HG03439 (cell line): ENCODE measurements around the gene DENND4C.
A peak's percentile ranks its signal among the peaks of the same experiment; 100 is the strongest.
"Not testable (repeated sequence)": the region's sequence is repeated elsewhere in the genome, so short reads cannot be mapped to it uniquely, and the experiment has no call there.

Source experiments
- ATAC-seq: cut with Tn5 transposase; IDR thresholded peaks from one replicate; pipeline ENCODE4 v1.9.1; 2021; ENCODE audit warnings: mild to moderate bottlenecking, moderate library complexity; ENCODE audit not compliant: unreplicated experiment

Gene DENND4C

GRCh38 chr9:19369107-19369506 lies 138.6 kb downstream of the DENND4C start:
- ATAC-seq: no peak

- no peak for ATAC-seq
Measured at GRCh38 chr9:19371942-19372341, 141.4 kb downstream of the DENND4C start.

- ATAC-seq: no peak
Measured at GRCh38 chr9:19372567-19372966, 142.1 kb downstream of the DENND4C start.

GRCh38 chr9:19373527-19373926 lies 143.0 kb downstream of the DENND4C start:
- ATAC-seq: no peak

GRCh38 chr9:19375538-19375937 lies 145.0 kb downstream of the DENND4C start:
- no peak for ATAC-seq

GRCh38 chr9:19376931-19377330 lies 146.4 kb downstream of the DENND4C start:
- no peak for ATAC-seq

- ATAC-seq: no peak
Measured at GRCh38 chr9:19378164-19378563, 147.7 kb downstream of the DENND4C start.

GRCh38 chr9:19378647-19379046 lies 148.2 kb downstream of the DENND4C start:
- no peak for ATAC-seq

- ATAC-seq: no peak
Measured at GRCh38 chr9:19379283-19379682, 148.8 kb downstream of the DENND4C start.

GRCh38 chr9:19379697-19380046 lies 149.2 kb downstream of the DENND4C start:
- peak; percentile 39 for ATAC-seq

GRCh38 chr9:19380826-19381075 lies 150.3 kb downstream of the DENND4C start:
- no peak for ATAC-seq

GRCh38 chr9:19381656-19382055 lies 151.2 kb downstream of the DENND4C start:
- no peak for ATAC-seq

GRCh38 chr9:19385212-19385611 lies 154.7 kb downstream of the DENND4C start:
- not testable (repeated sequence) for ATAC-seq

GRCh38 chr9:19385786-19386501 lies 155.5 kb downstream of the DENND4C start:
- no peak for ATAC-seq

- ATAC-seq: no peak
Measured at GRCh38 chr9:19386502-19387044, 156.1 kb downstream of the DENND4C start.

- no peak for ATAC-seq
Measured at GRCh38 chr9:19387317-19387716, 156.8 kb downstream of the DENND4C start.

- not testable (repeated sequence) for ATAC-seq
Measured at GRCh38 chr9:19389539-19389938, 159.0 kb downstream of the DENND4C start.

- ATAC-seq: no peak
Measured at GRCh38 chr9:19397845-19398244, 167.4 kb downstream of the DENND4C start.

- not testable (repeated sequence) for ATAC-seq
Measured at GRCh38 chr9:19403231-19403630, 172.7 kb downstream of the DENND4C start.

- no peak for ATAC-seq
Measured at GRCh38 chr9:19404283-19405075, 174.0 kb downstream of the DENND4C start.

GRCh38 chr9:19405771-19406170 lies 175.3 kb downstream of the DENND4C start:
- no peak for ATAC-seq

- ATAC-seq: no peak
Measured at GRCh38 chr9:19408316-19408692, 177.8 kb downstream of the DENND4C start.
